Bone marrow (tissue), 2 donors: Measurements from ENCODE around the gene MCRS1.
"Not testable (repeated sequence)": the region's sequence is repeated elsewhere in the genome, so short reads cannot be mapped to it uniquely, and the experiment has no call there.

Experiments used
- DNase-seq, 2 donors: peaks; one replicate each; lab custom pipeline; 2025; lab: John Stamatoyannopoulos, UW

MCRS1 gene

DNA sequence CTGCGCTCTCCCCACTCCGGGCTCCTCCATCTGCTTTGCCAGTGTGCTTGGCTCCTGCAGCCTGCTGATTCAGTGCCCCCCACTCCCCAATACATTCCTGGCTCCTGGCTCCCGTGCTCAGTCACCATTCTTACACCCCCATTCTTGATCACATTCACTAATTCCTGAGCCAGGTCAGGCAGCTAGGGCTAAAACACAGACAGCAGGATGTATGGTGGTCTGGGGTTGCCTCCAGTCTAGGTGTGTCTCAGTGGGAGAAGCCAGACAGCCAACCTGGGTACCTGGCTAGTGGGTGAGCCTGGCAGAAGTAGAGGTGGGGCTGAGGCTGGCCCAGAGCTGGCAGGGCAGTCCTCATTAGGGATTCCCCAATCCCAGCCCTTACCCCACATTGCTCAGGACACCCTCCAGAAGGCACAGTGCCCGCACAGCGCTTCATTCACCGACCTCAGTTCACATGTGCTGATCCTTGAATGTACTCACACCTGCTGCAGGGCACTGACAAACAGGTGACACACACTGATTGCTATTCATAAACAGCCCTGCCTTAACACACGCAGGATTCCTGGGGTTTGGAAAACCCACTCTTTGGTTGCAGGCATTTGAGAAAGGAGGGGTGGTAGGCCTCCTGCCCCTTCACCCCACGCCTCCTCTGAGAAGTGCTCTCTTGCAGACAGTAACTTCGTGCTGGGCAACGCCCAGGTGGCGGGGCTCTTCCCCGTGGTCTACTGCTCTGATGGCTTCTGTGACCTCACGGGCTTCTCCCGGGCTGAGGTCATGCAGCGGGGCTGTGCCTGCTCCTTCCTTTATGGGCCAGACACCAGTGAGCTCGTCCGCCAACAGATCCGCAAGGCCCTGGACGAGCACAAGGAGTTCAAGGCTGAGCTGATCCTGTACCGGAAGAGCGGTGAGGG, 27.5 kb downstream of the MCRS1 start:
- DNase-seq = no peak

DNA sequence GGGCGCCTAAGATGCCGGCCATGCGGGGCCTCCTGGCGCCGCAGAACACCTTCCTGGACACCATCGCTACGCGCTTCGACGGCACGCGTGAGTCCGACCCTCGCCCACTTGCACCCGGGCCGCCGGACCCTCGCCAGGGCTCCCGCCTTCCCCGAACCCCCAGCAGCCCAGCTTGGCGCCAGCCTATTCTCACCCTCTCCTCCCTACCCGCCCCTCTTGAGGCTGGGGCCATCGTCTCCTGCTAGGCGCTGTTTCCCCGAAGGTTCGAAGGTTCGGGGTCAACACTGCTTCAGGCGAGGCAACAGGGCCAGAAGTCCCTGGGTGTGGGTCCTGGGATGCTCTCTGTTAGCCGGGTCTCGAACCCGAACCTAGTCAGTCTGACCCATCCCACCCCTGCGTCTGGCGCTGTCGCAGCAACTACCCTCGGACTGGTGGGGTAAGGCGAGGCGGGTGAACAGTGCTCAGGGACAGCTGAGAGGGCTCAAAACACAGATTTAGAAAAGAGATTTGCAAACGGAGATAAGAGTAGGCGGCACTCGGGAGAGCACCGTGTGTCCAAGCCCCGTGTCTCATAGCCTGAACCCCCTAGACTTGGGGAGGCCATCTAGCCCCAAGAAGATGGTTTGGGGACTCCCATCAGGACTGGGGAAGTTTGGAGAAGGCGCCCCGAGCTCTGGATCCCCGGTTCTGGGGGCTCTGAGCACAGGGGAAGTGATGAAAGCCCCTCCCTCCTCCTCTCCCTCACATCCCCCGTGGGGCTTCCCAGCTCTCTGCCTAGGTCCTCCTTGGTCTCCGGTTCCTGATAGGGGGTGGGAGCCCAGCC, 28.3 kb downstream of the MCRS1 start:
- DNase-seq = no peak

DNA sequence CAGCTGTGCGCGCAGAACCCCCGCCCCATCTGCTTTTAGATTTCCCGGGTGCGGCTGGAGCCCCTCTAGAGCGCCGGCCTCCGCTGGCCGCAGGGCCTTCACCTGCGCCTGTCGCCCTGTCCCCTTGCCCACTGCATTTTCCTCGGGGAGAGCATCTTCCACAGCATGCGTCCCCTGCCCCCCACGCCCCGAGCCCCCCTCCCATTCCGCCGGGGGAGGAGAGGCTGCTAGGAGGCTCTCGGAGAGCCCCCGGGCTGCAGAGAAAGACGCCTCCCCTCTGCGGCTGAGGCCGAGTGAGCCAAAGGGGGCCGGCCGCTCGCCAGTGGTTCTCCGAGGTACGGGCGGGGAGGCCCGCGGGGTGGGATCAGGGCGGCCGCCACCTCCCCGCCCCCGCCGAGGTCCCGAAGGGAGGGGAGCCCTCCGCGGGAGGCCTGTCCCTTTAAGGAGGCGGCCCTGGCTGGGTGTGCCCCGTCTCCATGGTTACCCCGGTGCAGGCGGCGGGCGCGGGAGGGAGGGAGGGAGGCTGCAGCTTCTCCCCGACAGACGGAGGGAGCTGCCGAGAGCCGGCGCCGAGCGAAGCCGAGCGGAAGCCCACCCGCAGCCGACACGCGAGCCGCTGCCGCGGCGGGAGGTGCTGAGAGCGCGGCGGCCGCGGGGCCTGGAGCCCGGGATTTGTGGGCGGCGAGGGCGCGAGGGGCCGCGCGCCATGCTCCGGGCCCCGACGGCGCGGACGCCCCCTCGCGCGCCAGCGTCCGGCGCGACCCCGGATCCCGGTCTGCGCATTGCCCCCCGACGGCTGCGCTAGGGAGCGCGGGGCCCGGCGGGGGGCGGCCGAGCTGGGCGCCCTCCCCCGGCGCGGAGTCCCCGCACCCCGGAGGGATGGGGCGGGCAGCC, 29.2 kb downstream of the MCRS1 start, which contains the start of gene KCNH3:
Gene KCNH3, plus strand, starts transcription at position 521 of the 894 bp plus-strand sequence. CDS start 387 bp downstream, outside the sequence.
- DNase-seq = peak; percentile 25 to 49

DNA sequence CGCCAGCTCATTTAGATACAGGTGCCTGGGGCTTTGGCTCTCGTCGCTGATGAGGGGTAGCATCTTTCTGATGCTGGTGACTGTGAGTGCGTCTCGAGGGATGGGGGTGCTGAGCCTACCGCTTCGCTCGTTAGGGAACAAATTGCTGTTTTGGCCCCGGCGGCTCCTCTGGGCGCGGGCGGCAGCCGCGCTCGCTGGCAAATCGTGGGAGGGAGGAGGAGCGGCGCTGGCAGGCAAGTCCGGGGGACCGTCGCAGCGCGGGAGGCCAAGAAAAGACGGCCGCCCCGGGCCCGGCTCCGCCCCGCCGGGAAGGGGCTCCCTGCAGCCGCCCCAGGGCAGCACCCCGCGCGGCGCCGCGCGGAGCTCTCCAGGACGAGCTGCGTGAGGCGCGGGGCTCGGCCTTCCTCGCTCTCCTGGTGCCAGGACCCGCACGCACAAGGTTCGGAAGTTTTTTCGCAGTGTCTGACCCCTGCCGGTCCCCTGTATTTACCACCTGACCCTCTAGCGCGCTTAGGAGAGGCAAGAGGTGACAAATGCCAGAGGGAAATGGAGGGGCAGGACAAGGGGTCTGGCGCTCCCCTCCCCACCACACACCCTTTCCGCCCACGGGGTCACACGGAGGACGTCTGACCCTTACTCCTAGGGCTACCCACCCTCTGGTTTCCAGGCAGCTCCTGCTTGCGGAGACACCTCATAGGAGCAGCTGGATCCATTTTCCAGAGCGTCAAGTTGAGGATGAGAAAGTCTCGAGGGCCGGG, 30.0 kb downstream of the MCRS1 start:
- DNase-seq = no peak

DNA sequence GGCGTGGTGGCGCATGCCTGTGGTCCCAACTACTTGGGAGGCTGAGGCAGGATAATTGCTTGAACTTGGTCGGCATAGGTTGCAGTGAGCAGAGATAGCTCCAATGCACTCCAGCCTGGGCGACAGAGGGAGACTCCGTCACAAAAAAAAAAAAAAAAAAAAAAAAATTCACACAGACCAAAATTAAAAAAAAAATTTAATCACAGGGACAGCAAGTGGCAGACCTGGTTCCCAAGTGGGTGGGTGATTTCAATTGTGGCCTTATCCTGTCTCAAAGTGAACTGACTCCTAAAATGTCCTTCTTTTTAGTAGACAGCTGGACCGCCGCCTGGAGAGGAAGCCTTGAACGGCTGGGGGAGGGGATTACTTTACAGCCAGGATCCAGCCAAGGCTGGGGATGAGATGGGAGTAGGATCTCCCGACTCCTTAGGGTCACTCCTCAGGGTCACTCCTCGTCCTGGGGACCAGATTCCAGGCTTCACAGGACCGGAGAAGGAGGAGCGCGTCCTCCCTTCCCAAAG, 30.7 kb downstream of the MCRS1 start:
- DNase-seq = no peak

- no peak for DNase-seq
Measured at GRCh38 chr12:49536526-49537071, 31.3 kb downstream of the MCRS1 start.

DNA sequence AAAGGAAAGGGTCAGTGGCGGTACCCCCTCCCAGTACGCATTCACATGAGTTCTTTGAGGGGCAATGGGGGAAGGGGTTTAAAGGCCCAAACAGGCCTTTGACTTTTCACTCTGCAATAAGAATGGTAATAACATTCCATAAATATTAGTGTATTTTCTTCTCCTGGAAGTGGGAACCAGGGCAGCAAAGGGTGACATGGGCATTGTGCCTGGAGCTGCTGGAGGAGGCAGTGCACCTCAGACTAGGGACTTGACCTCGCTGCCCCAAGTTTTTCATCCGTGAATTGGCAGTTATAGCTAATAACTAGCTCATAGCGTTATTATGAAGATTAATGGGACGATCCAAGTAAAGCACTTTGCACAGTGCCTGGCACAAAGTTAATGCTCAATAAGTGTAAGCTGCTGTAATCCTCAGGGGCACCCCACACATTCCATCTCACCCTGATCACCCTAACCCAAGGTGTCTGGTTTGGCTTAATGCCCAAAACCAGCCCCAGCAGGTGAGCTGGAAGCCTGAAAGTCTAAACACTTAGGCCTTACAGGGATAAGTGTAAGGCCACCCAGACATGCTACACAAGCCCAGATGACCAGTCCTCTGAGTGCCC, 31.9 kb downstream of the MCRS1 start:
- no peak for DNase-seq

DNA sequence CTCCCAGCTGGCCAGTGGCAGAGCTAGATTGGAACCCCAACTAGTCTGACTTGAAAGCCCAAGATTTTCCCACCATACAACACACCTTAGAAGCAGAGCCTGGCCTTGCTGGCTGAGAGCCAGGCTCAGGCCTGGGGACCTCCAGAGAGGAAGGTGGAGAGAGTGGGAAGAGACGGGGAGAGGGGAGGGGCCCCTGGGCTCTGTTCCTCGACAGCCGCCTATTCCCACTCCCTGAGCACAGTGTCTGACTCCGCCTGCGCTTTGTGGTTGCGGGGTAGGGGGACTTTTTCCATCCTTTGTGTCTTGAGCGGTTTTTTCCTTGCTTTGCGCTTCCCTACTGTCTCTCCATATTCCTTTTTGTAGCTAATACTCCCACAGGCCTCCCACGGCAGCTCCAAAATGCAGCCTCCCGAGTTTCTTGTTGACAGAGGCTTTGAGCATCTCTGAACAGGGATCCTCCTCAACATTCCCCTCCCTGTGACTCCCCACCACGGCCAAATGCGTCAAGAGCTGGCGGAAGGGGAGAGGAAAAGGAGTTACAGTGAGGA, 33.1 kb downstream of the MCRS1 start:
- DNase-seq = no peak

DNA sequence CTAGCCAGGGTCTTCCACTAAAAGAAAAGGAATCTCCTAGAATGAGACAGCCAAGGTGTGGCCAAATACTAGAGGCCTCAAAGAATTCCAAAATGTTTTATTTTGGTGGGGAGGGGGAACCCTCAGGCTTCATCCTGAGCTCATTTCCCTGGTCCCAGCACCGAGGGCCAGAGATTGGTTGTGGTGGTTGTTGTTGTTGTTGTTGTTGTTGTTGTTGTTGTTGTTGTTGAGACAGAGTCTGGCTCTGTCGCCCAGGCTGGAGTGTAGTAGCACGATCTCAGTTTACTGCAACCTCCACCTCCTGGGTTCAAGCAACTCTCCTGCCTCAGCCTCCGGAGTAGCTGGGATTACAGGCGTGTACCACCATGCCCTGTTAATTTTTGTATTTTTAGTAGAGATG, 33.8 kb downstream of the MCRS1 start:
- not testable (repeated sequence) for DNase-seq

DNA sequence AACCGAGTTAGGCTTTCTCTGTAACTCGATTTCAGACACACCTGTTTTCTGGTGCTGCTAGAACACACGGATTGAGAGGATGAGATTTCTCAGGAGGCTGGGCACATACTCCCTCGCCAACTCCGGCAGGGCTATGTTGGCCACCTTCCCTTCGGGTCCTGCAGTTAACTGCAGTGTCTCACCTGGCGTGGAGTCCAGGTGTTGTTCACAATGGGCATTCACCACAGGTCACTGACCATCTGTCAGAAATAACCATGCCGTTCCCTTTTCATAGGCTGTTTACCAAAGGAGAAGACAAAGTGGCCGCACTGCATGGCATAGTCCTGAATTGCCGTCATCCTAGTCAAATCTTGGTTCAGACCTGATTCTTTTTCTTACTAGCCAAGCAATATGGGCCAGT, 34.6 kb downstream of the MCRS1 start:
- no peak for DNase-seq

DNA sequence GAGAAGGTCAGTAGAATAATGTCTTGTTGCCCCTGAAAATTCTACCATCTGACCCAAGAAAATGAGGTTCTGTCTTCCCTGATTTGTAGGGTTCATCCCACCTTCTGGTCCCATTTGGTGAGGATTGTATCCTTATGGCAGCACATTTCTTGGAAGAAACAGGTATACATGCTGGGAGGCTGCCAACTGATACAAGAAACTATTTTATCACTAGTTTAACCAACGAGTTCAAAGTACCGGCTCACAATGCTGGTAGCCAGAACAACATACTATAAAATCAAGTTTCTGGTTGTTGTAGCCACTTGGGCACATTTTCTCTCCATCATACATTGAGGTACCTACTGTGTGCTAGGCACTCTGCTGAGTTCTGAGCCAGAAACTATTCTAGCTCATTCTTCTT, 36.2 kb downstream of the MCRS1 start:
- no peak for DNase-seq

GRCh38 chr12:49529414-49529813, 38.5 kb downstream of the MCRS1 start:
- DNase-seq = no peak

DNA sequence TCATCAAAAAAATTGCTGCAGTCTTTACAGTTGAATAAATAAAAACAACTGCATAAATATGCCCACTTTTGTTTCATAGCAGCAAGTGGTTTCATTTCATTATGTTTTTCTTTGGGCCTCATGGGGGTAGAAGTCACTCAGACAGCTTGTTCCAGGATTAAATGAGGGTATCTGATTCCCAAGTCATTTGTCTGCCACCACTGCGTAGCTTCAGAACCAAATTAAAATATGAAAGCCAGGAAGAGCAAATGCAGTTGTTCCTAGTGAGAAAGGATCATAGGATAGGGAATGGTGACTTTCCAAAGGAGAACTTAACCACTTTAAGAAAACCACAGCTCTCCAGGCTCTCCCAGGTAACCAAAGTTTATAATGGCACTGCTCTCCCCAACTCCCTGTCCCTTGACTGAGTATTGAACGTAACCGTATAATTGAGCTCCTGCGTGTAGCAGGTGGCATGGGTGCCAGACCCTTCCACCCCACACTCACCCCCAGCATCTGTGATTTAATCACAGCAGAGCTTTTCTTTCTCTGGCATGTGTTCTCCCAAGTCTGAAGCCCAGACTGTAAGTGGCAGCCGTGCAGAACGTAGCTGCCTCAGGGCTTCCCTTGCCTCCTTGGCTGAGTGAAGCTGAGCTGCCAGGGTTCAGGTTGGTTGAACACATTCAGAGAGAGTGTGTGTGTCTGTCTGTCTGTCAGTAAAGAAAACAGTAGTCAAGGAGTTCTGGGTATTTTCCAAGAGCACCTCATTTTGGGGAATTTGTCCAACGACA, 40.4 kb downstream of the MCRS1 start:
- no peak for DNase-seq

DNA sequence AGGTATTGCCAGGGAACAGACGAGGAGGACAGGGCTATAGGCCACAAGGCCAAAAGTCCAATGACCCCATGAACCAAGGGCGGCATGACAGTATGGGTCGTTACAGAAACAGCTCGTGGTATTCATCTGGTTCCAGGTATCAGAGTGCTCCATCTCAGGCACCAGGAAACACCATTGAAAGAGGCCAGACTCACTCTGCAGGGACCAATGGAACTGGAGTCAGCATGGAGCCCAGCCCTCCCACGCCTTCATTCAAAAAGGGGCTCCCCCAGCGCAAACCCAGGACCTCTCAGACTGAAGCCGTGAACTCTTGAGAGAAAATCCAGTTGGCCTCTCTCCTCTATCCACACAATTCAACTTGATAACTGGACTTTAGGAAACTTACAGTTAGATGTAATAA, 42.0 kb downstream of the MCRS1 start:
- no peak for DNase-seq

GRCh38 chr12:49524660-49525324, 43.1 kb downstream of the MCRS1 start:
- no peak for DNase-seq

- no peak for DNase-seq
Measured at GRCh38 chr12:49521389-49521788, 46.6 kb downstream of the MCRS1 start.

DNA sequence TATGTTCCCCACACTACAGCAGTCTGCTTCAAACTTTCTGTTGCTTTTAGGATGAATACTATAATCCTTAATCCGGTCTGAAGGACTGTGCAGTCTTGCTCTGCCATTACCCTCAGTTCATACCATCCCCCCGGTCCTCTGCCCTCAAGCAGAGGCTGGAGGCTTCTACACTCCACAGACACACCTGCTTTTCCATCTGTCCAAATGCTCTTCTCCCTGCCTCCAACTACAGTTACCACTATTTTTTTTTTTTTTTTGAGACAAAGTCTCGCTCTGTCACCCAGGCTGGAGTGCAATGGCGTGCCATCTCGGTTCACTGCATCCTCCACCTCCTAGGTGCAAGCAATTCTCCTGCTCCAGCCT, 48.4 kb downstream of the MCRS1 start:
- DNase-seq = no peak

GRCh38 chr12:49518914-49519573, 48.9 kb downstream of the MCRS1 start:
- no peak for DNase-seq
